G401 (cell line): ENCODE results near the gene THOP1. TPM values are rescaled to one million over a fixed set of nuclear protein-coding genes. Genes with fewer than 3 reads are reported as not detected.
"Not testable (repeated sequence)": the region's sequence is repeated elsewhere in the genome, so short reads cannot be mapped to it uniquely, and the experiment has no call there.

ENCODE experiments used
- DNase-seq: peaks from one replicate; pipeline ENCODE4 v3.0.0-alpha.2; 2015; ENCODE audit warnings: low spot score
- in situ Hi-C: cut with HindIII; loops from 2 replicates; pipeline ENCODE4 v1.10.0; 2016; ENCODE audit warnings: low sequenced_read_pairs, mixed read lengths
- total RNA-seq: library from RNA; depleted of rRNA; stranded (reverse); fragments of >200 nt; shearing (Covaris generic); gene quantifications from 2 replicates; pipeline ENCODE4 v1.2.3, GENCODE V29; 2014

The THOP1 gene
- total RNA-seq, 1 experiment from 2014 or later = 385 TPM

DNA sequence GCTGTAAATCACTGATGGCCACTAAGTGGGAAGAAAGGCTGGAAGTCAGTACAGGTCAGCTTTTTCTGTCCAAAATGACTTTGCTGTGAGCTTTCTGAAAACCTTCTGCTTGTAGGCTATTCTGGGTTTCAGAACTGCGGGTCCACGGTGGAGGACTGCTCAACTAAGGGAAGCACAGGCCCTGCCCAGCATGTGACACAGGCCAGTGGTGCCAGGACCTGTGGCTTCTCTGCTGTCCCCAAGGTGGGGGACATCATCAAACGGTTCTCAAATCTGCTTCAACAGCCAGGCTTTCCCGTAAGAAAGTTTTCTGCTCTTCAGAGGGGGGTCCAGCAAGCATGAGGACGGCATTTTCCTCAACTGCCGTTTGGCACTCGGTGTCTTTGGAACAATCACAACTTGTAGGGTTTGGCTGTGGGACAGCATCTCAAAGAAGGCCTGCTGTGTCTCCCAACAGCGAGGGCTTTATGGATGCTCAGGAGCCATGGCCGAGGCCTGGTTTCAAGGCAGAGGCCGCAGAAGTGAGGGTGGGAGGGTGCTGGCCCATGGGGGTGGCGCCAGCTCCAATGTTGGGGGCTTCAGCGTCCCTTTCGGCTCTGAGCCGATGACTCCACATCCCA, 6.1 kb upstream of the THOP1 start:
- in situ Hi-C loops = no loop called here
- DNase-seq = no peak

DNA sequence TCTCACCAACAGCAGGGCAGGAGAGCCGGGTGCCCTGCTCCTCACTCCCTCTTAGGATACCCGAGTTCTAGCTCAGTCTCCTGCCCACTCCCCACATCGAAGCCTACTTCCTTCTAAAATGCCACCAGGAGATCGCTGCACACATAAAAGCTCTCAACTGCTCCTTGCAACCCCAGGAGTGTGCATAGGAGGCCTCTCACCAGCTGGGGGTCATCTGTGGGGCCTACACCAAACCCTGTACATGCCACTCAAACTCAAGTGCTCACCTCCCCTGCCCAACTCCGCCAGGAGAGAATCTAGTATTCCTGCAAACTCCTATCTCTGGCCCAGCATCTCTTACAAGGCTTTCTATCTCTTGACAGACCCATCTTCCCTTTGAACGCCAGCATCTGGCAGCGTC, 5.0 kb upstream of the THOP1 start:
- in situ Hi-C loops = no loop called here

GRCh38 chr19:2782329-2782935, 2.9 kb upstream of the THOP1 start:
- in situ Hi-C loops = no loop called here
- DNase-seq = no peak

More for the DNA sequence above, 5.0 kb upstream of the THOP1 start:
- DNase-seq = no peak

DNA sequence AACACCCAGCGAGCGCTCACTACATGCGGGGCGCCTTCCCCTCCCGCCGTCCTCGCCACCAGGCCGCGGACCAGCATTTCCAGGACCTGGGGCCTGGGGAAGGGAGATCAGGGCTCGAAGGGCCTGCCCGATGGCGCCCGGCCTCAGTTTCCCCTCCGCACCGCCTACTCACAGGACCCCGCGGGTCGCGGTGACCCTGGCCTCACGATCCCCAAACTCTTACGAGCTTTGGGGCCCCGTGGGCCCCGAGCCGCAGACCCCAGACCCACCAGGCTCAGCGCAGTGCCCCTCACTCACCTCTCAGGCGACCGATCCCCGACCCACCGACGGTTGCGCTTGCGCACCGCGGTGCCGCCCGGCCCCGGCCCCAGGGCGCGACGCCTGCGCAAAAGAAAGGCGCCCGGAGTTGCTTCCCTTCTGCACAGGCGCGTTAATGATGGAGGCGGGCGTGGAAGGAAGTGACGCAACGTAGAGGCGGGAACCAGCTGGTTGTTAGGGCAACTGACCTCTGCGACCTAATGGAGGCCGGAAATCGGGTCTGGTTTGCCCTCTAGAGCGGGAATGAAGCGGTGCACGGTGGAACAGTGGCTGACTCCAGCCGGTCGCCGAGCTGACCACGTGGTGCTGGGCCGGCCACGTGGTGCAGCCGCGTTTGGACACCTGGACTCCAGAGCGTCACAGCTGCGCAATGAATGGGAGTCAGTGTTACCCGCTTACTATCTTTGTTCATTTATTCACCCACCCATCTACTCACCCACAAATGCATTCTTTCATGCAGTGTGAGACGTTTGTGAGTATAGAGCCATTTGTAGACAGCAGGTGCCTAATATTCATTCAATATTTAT, 2.1 kb upstream of the THOP1 start, which contains the start of gene SGTA:
Gene SGTA (minus strand): TSS at position 338 of the 845 bp plus-strand sequence. CDS start 14,205 bp downstream, outside the sequence.
- peak; percentile 99 for DNase-seq
- in situ Hi-C loops = no loop called here

GRCh38 chr19:2783781-2784145, 1.5 kb upstream of the THOP1 start:
- DNase-seq = no peak

DNA sequence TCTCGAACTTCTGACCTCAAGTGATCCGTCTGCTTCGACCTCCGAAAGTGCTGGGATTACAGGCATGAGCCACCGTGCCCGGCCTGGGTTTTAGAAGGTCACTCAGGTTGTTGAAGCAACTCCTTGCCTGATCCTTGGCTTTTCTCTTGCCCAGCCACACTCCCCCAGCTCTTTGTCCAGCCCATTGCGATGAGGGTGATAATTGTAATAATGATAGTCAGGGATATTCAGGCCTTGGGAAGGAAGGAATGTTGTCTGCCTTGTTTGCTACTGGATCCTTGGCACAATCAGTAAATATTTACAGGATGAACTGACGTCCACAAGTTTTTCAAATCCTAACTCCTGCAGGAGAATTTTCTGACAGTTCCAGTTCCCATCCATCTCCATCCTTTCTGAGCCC, 1.8 kb downstream of the THOP1 start:
- DNase-seq = no peak
- in situ Hi-C loops = no loop called here

More at GRCh38 chr19:2783781-2784145, 1.5 kb upstream of the THOP1 start:
- in situ Hi-C loops = no loop called here

DNA sequence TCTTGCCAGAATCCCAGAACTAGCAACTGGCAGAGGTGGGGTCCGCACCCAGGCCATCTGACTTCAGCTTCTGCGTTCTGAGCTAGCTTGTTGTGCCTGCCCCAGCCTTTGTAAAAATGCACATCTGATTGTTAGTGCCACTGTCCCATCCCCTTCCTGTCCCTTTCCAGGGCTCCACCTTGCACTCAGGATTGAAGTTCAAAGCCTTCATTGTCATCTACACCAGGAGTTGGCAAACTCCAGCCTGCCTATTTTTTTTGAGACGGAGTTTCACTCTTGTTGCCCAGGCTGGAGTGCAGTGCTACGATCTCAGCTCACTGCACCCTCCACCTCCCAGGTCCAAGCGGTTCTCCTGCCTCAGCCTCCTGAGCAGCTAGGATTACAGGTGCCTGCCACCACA, 2.9 kb downstream of the THOP1 start:
- in situ Hi-C loops = no loop called here
- no peak for DNase-seq

DNA sequence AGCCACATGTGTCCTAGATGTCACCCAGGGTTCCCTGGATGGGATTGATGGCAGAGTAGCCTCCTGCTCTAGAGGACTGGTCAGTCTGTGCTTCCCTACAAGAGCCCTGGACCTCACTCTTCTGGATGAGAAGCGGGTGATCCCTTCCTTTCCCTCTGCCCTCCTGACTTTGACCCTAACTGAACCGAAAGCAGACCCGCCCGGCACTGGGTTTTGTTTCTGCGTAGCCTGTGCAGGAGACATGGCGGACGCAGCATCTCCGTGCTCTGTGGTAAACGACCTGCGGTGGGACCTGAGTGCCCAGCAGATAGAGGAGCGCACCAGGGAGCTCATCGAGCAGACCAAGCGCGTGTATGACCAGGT, 4.9 kb downstream of the THOP1 start:
- in situ Hi-C loops = no loop called here
- DNase-seq = no peak

DNA sequence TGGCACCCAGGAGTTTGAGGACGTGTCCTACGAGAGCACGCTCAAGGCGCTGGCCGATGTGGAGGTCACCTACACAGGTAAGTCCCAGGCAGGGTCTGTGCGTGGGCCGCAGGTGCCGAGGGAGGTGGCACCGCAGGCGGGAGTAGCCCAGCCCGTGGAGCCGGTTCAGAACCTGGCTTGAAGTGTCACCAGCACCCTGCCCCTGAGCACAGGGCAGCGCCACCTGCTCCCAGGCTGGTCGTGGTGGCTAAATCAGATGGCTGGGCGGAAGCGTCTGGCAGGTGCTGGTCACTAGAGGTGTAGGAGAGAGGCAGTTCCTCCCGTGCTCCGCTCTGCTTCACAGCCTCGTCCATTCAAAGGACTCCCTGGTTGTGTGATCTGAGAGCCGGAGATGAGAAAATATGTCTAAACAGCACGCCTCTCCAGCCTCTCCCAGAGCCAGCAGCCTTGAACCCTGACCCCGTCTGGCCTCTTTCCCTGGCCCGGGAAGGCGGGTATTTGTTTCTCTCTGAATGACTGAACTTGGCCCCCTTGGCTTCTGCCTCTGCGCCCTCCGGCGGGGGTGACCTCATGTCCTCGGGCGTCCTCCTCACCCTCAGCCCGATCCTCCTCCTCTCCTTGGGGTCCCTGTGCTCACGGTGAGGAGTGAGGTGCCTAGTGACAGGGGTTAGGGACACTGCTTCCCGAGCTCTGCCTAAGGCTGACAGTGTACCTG, 5.4 kb downstream of the THOP1 start:
- in situ Hi-C loops = no loop called here
- DNase-seq = no peak

DNA sequence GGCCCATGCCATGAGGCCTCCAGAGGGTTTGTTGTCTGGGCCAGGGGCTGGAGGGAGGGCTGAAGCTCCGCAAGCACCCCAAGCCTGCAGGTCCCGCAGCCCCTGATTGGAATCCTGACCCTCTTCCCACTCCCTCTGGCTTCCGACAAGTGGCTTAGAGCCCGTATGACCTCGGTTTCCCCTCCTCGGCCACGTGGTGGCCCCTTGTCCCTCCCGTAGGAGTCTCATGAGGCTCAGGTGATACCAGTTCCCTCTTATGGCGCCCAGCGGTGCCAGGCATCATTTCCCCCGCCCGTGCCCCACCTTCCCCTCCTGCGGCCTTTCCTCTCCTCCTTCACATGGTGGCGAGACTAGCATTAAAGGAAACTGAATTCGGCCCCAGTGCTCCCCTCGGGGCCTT, 6.1 kb downstream of the THOP1 start:
- no peak for DNase-seq
- in situ Hi-C loops = no loop called here

- no peak for DNase-seq
- in situ Hi-C loops = no loop called here
These were observed 6.6 kb downstream of the THOP1 start for GRCh38 chr19:2791876-2792275.

GRCh38 chr19:2792666-2793065, 7.4 kb downstream of the THOP1 start:
- in situ Hi-C loops, DNase-seq: not testable (repeated sequence)

DNA sequence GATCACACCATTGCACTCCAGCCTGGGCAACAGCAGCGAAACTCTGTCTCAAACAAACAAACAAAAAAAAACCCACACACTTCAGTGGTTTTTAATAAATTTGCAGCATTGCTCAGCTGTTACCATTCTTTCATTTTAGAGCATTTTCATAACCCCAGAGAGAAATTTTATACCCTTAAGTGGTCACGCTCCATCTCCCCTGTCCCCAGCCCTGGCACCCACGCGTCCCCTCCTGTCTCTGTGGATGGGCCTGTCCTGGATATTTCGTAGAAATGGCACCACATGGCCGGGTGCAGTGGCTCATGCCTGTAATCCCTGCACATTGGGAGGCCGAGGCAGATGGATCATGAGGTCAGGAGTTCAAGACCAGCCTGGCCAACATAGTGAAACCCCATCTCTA, 7.8 kb downstream of the THOP1 start:
- DNase-seq = no peak
- in situ Hi-C loops = no loop called here

- no peak for DNase-seq
- in situ Hi-C loops = no loop called here
These were observed 8.3 kb downstream of the THOP1 start for GRCh38 chr19:2793577-2793976.

GRCh38 chr19:2795827-2796658, 10.7 kb downstream of the THOP1 start:
- in situ Hi-C loops = no loop called here
- DNase-seq = no peak

GRCh38 chr19:2796659-2797266, 11.5 kb downstream of the THOP1 start:
- in situ Hi-C loops = no loop called here
- no peak for DNase-seq

DNA sequence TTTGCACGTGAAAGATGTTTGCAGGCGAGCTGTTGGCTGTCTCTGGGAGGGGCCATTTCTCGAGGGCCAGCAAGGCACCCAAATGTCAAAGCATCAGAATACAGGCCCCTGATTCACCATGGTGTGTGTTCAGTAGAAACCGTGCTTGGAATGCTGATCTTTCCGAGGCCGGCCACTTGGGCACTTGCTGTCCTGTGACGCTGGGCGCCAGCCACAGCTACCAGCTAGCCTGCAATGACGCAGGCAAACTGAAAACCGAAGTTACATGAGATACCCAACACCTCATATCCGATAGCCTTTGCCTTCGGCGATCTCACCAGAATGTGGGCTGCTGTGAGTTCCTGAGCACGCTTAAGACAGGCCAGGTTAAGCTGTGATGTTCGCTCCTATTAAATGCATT, 12.0 kb downstream of the THOP1 start:
- in situ Hi-C loops = no loop called here
- no peak for DNase-seq

DNA sequence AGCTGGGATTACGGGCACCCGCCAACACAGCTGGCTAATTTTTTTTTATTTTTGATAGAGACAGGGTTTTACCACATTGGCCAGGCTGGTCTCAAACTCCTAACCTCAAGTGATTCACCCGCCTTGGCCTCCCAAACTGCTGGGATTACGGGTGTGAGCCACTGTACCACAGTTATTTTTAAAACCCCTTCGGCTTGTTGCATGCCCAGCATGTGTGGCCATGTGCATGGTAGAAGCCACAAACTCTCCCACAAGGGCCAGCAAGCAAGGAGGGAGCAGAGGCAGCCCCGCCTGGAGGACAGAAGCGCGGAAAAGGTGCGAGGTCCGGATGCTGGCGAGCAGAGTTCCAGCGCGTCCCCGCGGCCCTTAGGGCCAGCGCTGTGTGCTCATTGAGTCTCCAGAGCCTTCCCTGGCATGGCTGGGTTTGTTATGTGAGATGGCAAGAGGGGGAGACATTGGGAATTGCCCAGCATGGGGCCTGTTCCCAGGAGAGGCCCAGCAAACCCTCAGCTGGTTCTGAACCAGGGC, 12.9 kb downstream of the THOP1 start:
- DNase-seq = no peak
- in situ Hi-C loops = no loop called here
